HepG2 (cell line): Measurements from ENCODE around the gene ROBO3. TPM values are rescaled to one million over a fixed set of nuclear protein-coding genes. Genes with fewer than 3 reads are reported as not detected.
A peak's percentile ranks its signal among the peaks of the same experiment; 100 is the strongest.

Experiments used
- ATF4 ChIP-seq, 2 experiments: fragments of 450-650 bp in 1 of 2; sonication (generic) in 1 of 2; formaldehyde crosslinking; IDR thresholded peaks; 2 replicates each; pipeline versions ENCODE4 v1.5.0 to v1.8.0; 2020 to 2022; ENCODE audit warnings: mild to moderate bottlenecking in 1 of 2, missing genetic modification reagents in 1 of 2
- IKZF1 ChIP-seq: fragments of 450-650 bp; IDR thresholded peaks from 2 replicates; pipeline ENCODE4 v1.7.1; 2016
- KLF11 ChIP-seq: IDR thresholded peaks from 2 replicates; pipeline ENCODE4 v1.6.1; 2016; ENCODE audit warnings: missing compliant biosample characterization
- MLX ChIP-seq: IDR thresholded peaks from 2 replicates; pipeline ENCODE4 v1.6.1; 2016
- MTF2 ChIP-seq: sonication (generic); formaldehyde crosslinking; IDR thresholded peaks from 2 replicates; pipeline ENCODE4 v1.5.0; 2020; ENCODE audit warnings: missing genetic modification reagents, borderline replicate concordance
- NR0B2 ChIP-seq: sonication (generic); formaldehyde crosslinking; IDR thresholded peaks from 2 replicates; pipeline ENCODE4 v1.4.0; 2020; ENCODE audit warnings: mild to moderate bottlenecking, missing genetic modification reagents
- ONECUT2 ChIP-seq: sonication (generic); formaldehyde crosslinking; IDR thresholded peaks from 2 replicates; pipeline ENCODE4 v1.4.0; 2020; ENCODE audit warnings: missing genetic modification reagents
- SKIL ChIP-seq: sonication (generic); formaldehyde crosslinking; IDR thresholded peaks from 2 replicates; pipeline ENCODE4 v1.8.0; 2022; ENCODE audit warnings: missing genetic modification reagents, mild to moderate bottlenecking, moderate library complexity, borderline replicate concordance
- TERF1 ChIP-seq: sonication (generic); formaldehyde crosslinking; IDR thresholded peaks from 2 replicates; pipeline ENCODE4 v1.8.0; 2022; ENCODE audit warnings: mild to moderate bottlenecking, missing genetic modification reagents, moderate library complexity
- TFAP4 ChIP-seq: sonication (generic); IDR thresholded peaks from 2 replicates; pipeline ENCODE4 v1.6.1; 2016; ENCODE audit warnings: low read depth, borderline replicate concordance
- TMF1 ChIP-seq: sonication (generic); formaldehyde crosslinking; IDR thresholded peaks from 2 replicates; pipeline ENCODE4 v1.8.1; 2022; ENCODE audit warnings: low read depth, missing genetic modification reagents
- ZEB1 ChIP-seq: IDR thresholded peaks from 2 replicates; pipeline ENCODE4 v1.6.1; 2012; ENCODE audit warnings: mild to moderate bottlenecking, low read depth, inconsistent platforms; ENCODE audit not compliant: insufficient replicate concordance
- ZFY ChIP-seq: sonication (generic); formaldehyde crosslinking; IDR thresholded peaks from 2 replicates; pipeline ENCODE4 v1.4.0; 2020; ENCODE audit warnings: missing genetic modification reagents
- ZNF235 ChIP-seq: sonication (generic); formaldehyde crosslinking; IDR thresholded peaks from 2 replicates; pipeline ENCODE4 v1.8.1; 2023; ENCODE audit warnings: mild to moderate bottlenecking, missing genetic modification reagents, borderline replicate concordance
- ZNF253 ChIP-seq: sonication (generic); formaldehyde crosslinking; IDR thresholded peaks from 2 replicates; pipeline ENCODE4 v1.8.0; 2022; ENCODE audit warnings: mild to moderate bottlenecking, missing genetic modification reagents, borderline replicate concordance
- ZNF274 ChIP-seq: sonication (generic); formaldehyde crosslinking; IDR thresholded peaks from 2 replicates; pipeline ENCODE4 v1.5.1; 2020; ENCODE audit warnings: mild to moderate bottlenecking, missing genetic modification reagents
- ZNF333 ChIP-seq: sonication (generic); formaldehyde crosslinking; IDR thresholded peaks from 2 replicates; pipeline ENCODE4 v1.4.0; 2020; ENCODE audit warnings: mild to moderate bottlenecking, missing genetic modification reagents, borderline replicate concordance
- ZNF543 ChIP-seq: sonication (generic); formaldehyde crosslinking; IDR thresholded peaks from 2 replicates; pipeline ENCODE4 v1.4.0; 2020; ENCODE audit warnings: mild to moderate bottlenecking, missing genetic modification reagents
- ZNF678 ChIP-seq: sonication (generic); formaldehyde crosslinking; IDR thresholded peaks from 2 replicates; pipeline ENCODE4 v1.4.0; 2020; ENCODE audit warnings: mild to moderate bottlenecking, missing genetic modification reagents
- ZNF75D ChIP-seq: sonication (generic); formaldehyde crosslinking; IDR thresholded peaks from 2 replicates; pipeline ENCODE4 v1.8.1; 2023; ENCODE audit warnings: missing genetic modification reagents, mild to moderate bottlenecking, borderline replicate concordance
- ZNF83 ChIP-seq: sonication (generic); formaldehyde crosslinking; IDR thresholded peaks from 2 replicates; pipeline ENCODE4 v1.4.0; 2020; ENCODE audit warnings: missing genetic modification reagents, mild to moderate bottlenecking, borderline replicate concordance
- ZSCAN20 ChIP-seq: sonication (generic); formaldehyde crosslinking; IDR thresholded peaks from 2 replicates; pipeline ENCODE4 v1.4.0; 2020; ENCODE audit warnings: missing genetic modification reagents, mild to moderate bottlenecking, borderline replicate concordance
- ZSCAN29 ChIP-seq: sonication (generic); formaldehyde crosslinking; conservative IDR thresholded peaks from 2 replicates; pipeline ENCODE4 v1.4.0; 2020; ENCODE audit warnings: mild to moderate bottlenecking, missing genetic modification reagents
- polyA plus RNA-seq, 8 experiments: library from polyadenylated mRNA; depleted of rRNA in 3 of 8; stranded (reverse) in 7 of 8; unstranded in 1 of 8; fragments of >200 nt; fragmentation: Illumina TruSeq in 4 of 8; extraction: Trizol in 4 of 8; gene quantifications; 2 replicates each; pipeline versions ENCODE4 v1.2.1 to v1.2.3, GENCODE V29; 2011 to 2016; ENCODE audit warnings: low read depth in 4 of 8, missing spikeins in 1 of 8, mixed read lengths in 1 of 8; ENCODE audit not compliant: insufficient read depth in 1 of 8
- total RNA-seq, 5 experiments: library from RNA; depleted of rRNA; stranded (reverse); fragments of >200 nt; fragmentation: Illumina TruSeq; extraction: Trizol; gene quantifications; 2 replicates each; pipeline ENCODE4 v1.2.3, GENCODE V29; 2016; ENCODE audit warnings: low read depth in 1 of 5

ROBO3 gene
- total and polyA plus RNA-seq, 2 of the 13 experiments (the other 11 are each of a cell fraction or from before 2014, with no cell fraction given), result 0.07 to 2.4 TPM

- TF ChIP-seq ZNF543 (CRISPR knock-in tag) (no peak), IKZF1 (no peak), ZNF75D (no peak), TMF1 (CRISPR knock-in tag) (no peak), MLX (CRISPR knock-in tag) (no peak), ZNF333 (CRISPR knock-in tag) (peak; percentile 86; the same call in 1 of the 2 replicates), ZNF274 (CRISPR knock-in tag) (no peak), ATF4 (CRISPR knock-in tag; IDR thresholded peaks at IDR 0.05) (0 out of 4 replicates have a peak, but pooled peaks of 1 of the 2 experiments have one; percentile 40), SKIL (CRISPR knock-in tag) (0 out of 2 replicates have a peak, but pooled peaks have one; percentile 36), ZSCAN20 (CRISPR knock-in tag) (no peak), KLF11 (no peak), MTF2 (no peak; the same call in 1 of the 2 replicates), ZSCAN29 (CRISPR knock-in tag) (no peak), ZNF253 (CRISPR knock-in tag) (peak; percentile 76; the same call in 1 of the 2 replicates), ZNF83 (CRISPR knock-in tag) (no peak), TFAP4 (peak; percentile 4; the same call in 1 of the 2 replicates), ZEB1 (no peak), NR0B2 (peak; percentile 70; the same call in 1 of the 2 replicates), ZNF678 (CRISPR knock-in tag) (no peak), TERF1 (CRISPR knock-in tag) (0 out of 2 replicates have a peak, but pooled peaks have one; percentile 36), ZNF235 (CRISPR knock-in tag) (no peak), ZFY (CRISPR knock-in tag) (peak; percentile 48), ONECUT2 (CRISPR knock-in tag) (no peak)
Measured at GRCh38 chr11:124875943-124876817, 10.9 kb downstream of the ROBO3 start (continued).
